Lower lobe of right lung (tissue), 2 donors: ENCODE data around the gene FBLN2. TPM values are rescaled to one million over a fixed set of nuclear protein-coding genes. Genes with fewer than 3 reads are reported as not detected.

Experiments used
- ATAC-seq, 2 donors: fragments of 200-7000 bp; cut with Tn5 transposase; one replicate each; pipeline ENCODE4 v1.9.1; 2020 to 2022; ENCODE audit warnings: mild to moderate bottlenecking in 2 of 2, moderate library complexity in 2 of 2
- DNase-seq: peaks from one replicate; pipeline ENCODE4 v3.0.0-alpha.2; 2020
- H3K27ac ChIP-seq: fragments of 200-600 bp; one replicate; pipeline ENCODE4 v1.8.0; 2022
- H3K27me3 ChIP-seq: fragments of 200-600 bp; one replicate; pipeline ENCODE4 v1.8.0; 2022; ENCODE audit warnings: low read depth
- H3K36me3 ChIP-seq: fragments of 200-600 bp; one replicate; pipeline ENCODE4 v1.8.0; 2022; ENCODE audit warnings: mild to moderate bottlenecking
- H3K4me1 ChIP-seq: fragments of 200-600 bp; one replicate; pipeline ENCODE4 v1.8.0; 2022
- H3K4me3 ChIP-seq: fragments of 200-600 bp; one replicate; pipeline ENCODE4 v1.8.0; 2022; ENCODE audit warnings: mild to moderate bottlenecking
- H3K9me3 ChIP-seq: fragments of 200-600 bp; one replicate; pipeline ENCODE4 v1.8.0; 2022
- CTCF ChIP-seq: fragments of 200-600 bp; IDR thresholded peaks from one replicate; pipeline ENCODE4 v1.8.0; 2022; ENCODE audit warnings: antibody characterized with exemption, mild to moderate bottlenecking
- intact Hi-C: fragments of 100-400 bp; cut with DNase I; formaldehyde crosslinking; loops from one replicate; pipeline ENCODE4 v1.11.0; 2022
- total RNA-seq: library from RNA; stranded (reverse); fragmentation: NEBNext Ultra II Directional; extraction: Animal tissue kit (Norgen Biotek cat#: 25700); gene quantifications from one replicate; pipeline ENCODE4 v1.2.1, GENCODE V29; 2021
- donor health status: DM: no; HTN: yes; CAD: no; lungs with severe emphysema.

Gene FBLN2
- total RNA-seq, 1 donor from 2014 or later, result 40.8 TPM

- Histone ChIP-seq H3K36me3 (no peaks in the 10 kb centered on the region), H3K4me3 (no peak overlapping the region), H3K27me3 (no peaks in the 10 kb centered on the region), H3K9me3 (no peaks in the 10 kb centered on the region), H3K27ac (no peak overlapping the region), H3K4me1 (no peaks in the 10 kb centered on the region)
- no peak for TF ChIP-seq CTCF
- ATAC-seq, result peak in 1 of 2 donors; percentile 29
- intact Hi-C loops, result no loop called here
- no peak for DNase-seq
Measured at GRCh38 chr3:13598926-13599886, 50.3 kb downstream of the FBLN2 start.

GRCh38 chr3:13599887-13600450 is 51.0 kb downstream of the FBLN2 start:
- H3K9me3 ChIP-seq, result no peaks in the 10 kb centered on the region
- DNase-seq (no peak), ATAC-seq (no peak)
- no peak overlapping the region for H3K27ac ChIP-seq
- intact Hi-C loops, result no loop called here
- no peak overlapping the region for H3K4me3 ChIP-seq
- no peaks in the 10 kb centered on the region for H3K4me1 ChIP-seq
- no peak for TF ChIP-seq CTCF
- H3K36me3 ChIP-seq, result no peaks in the 10 kb centered on the region
- H3K27me3 ChIP-seq, result no peaks in the 10 kb centered on the region

GRCh38 chr3:13600950-13601691 is 52.2 kb downstream of the FBLN2 start:
- intact Hi-C loops, result no loop called here
- DNase-seq, result no peak

GRCh38 chr3:13601692-13602080 is 52.8 kb downstream of the FBLN2 start:
- Histone ChIP-seq H3K4me1 (no peaks in the 10 kb centered on the region), H3K36me3 (no peaks in the 10 kb centered on the region), H3K27ac (no peak overlapping the region), H3K27me3 (no peaks in the 10 kb centered on the region), H3K9me3 (no peaks in the 10 kb centered on the region), H3K4me3 (no peak overlapping the region)
- DNase-seq (no peak), ATAC-seq (no peak)
- TF ChIP-seq CTCF, result no peak
- intact Hi-C loops, result no loop called here

More at GRCh38 chr3:13600950-13601691, 52.2 kb downstream of the FBLN2 start:
- Histone ChIP-seq H3K36me3 (no peaks in the 10 kb centered on the region), H3K4me3 (no peak overlapping the region), H3K27ac (no peak overlapping the region), H3K27me3 (no peaks in the 10 kb centered on the region), H3K4me1 (no peaks in the 10 kb centered on the region), H3K9me3 (no peaks in the 10 kb centered on the region)
- TF ChIP-seq CTCF, result no peak
- ATAC-seq, result no peak

- no peak for ATAC-seq
- DNase-seq, result no peak
- no peak overlapping the region for H3K4me3 ChIP-seq
- no peaks in the 10 kb centered on the region for H3K36me3 ChIP-seq
- no peaks in the 10 kb centered on the region for H3K9me3 ChIP-seq
- no peak overlapping the region for H3K27ac ChIP-seq
- no peaks in the 10 kb centered on the region for H3K4me1 ChIP-seq
- intact Hi-C loops, result no loop called here
- H3K27me3 ChIP-seq, result no peaks in the 10 kb centered on the region
- TF ChIP-seq CTCF, result no peak
Measured at GRCh38 chr3:13605555-13605954, 56.6 kb downstream of the FBLN2 start.
